ENCODE measurements around the gene FHIT.

- TF ChIP-seq POLR2AphosphoS5 (IDR thresholded peaks at IDR 0.05; ENCODE audit: low read depth, low read length) (no peak), TAF1 (IDR thresholded peaks at IDR 0.05; ENCODE audit: borderline replicate concordance, low read depth, low read length) (no peak), POLR2A (IDR thresholded peaks at IDR 0.05; ENCODE audit: low read depth, low read length) (no peak)
Measured at GRCh38 chr3:59746585-59746984, 1504.7 kb downstream of the FHIT start.

All from GM12892 (cell line).